Skeletal muscle tissue (tissue), 5 donors: ENCODE results near the gene TRIM61. TPM values are rescaled to one million over a fixed set of nuclear protein-coding genes. Genes with fewer than 3 reads are reported as not detected.

ENCODE experiments used
- H3K27ac ChIP-seq: one replicate; pipeline ENCODE4 v1.7.0; 2013; ENCODE audit warnings: mild to moderate bottlenecking, low read depth, low read length, inconsistent platforms
- H3K27me3 ChIP-seq, 3 donors: one replicate each; pipeline ENCODE4 v1.7.0; 2013; ENCODE audit warnings: low read length in 3 of 3; ENCODE audit not compliant: control insufficient read depth in 3 of 3, insufficient read depth in 3 of 3
- H3K36me3 ChIP-seq, 3 donors: one replicate each; pipeline ENCODE4 v1.7.0; 2013; ENCODE audit warnings: low read length in 3 of 3; ENCODE audit not compliant: control insufficient read depth in 3 of 3, insufficient read depth in 3 of 3
- H3K4me1 ChIP-seq, 3 donors: one replicate each; pipeline ENCODE4 v1.7.0; 2013; ENCODE audit warnings: low read length in 3 of 3, mild to moderate bottlenecking in 3 of 3; ENCODE audit not compliant: control insufficient read depth in 3 of 3, insufficient read depth in 3 of 3
- H3K4me3 ChIP-seq, 3 donors: one replicate each; pipeline ENCODE4 v1.7.0; 2013; ENCODE audit warnings: low read length in 3 of 3
- H3K9ac ChIP-seq, 3 donors: one replicate each; pipeline ENCODE4 v1.7.0; 2013; ENCODE audit warnings: low read length in 3 of 3, mild to moderate bottlenecking in 3 of 3, moderate library complexity in 2 of 3, low read depth in 1 of 3
- H3K9me3 ChIP-seq, 3 donors: one replicate each; pipeline ENCODE4 v1.7.0; 2013; ENCODE audit warnings: low read length in 3 of 3; ENCODE audit not compliant: control insufficient read depth in 3 of 3
- small RNA-seq: library from RNA; depleted of rRNA; stranded (forward); fragments of <200 nt; gene quantifications from one replicate; pipeline ENCODE3, GENCODE V24; 2014
- total RNA-seq: library from RNA; depleted of rRNA; stranded (reverse); fragments of >200 nt; gene quantifications from one replicate; pipeline ENCODE4 v1.2.3, GENCODE V29; 2014
- donor health status: Osteomylitis.

Gene TRIM61
- total RNA-seq, 1 donor from 2014 or later, result 2.6 TPM

GRCh38 chr4:164924670-164925238 is 52.7 kb downstream of the TRIM61 start:
- Histone ChIP-seq H3K27ac (no peak overlapping the region), H3K9ac (no peak overlapping the region), H3K9me3 (no peaks in the 10 kb centered on the region), H3K36me3 (no peaks in the 10 kb centered on the region), H3K4me1 (no peaks in the 10 kb centered on the region), H3K4me3 (no peak overlapping the region), H3K27me3 (no peaks in the 10 kb centered on the region)

- Histone ChIP-seq H3K36me3 (no peaks in the 10 kb centered on the region), H3K9me3 (no peaks in the 10 kb centered on the region), H3K4me1 (no peaks in the 10 kb centered on the region), H3K4me3 (no peak overlapping the region), H3K27ac (no peak overlapping the region), H3K27me3 (no peaks in the 10 kb centered on the region), H3K9ac (no peak overlapping the region)
These were observed 58.5 kb downstream of the TRIM61 start for GRCh38 chr4:164918956-164919355.

Small RNA genes lying within 50 kb of the gene (small RNA-seq; reads per million reads assigned to genes)
- gene AC106872.12, result not detected

Other genes with a start within 250 kb of the TRIM61 start
- not detected for gene SMIM31, start 223.5 kb downstream of the TRIM61 start, total RNA-seq
- not detected for gene APELA, start 100.5 kb downstream of the TRIM61 start, total RNA-seq
- not detected for gene TRIM60, start 54.3 kb upstream of the TRIM61 start, total RNA-seq
- gene TRIM75, start 76.2 kb upstream of the TRIM61 start, total RNA-seq, result under 0.01 TPM
- gene TMEM192, start 135.2 kb upstream of the TRIM61 start, total RNA-seq, result 3.1 TPM
- 5.2 TPM for gene KLHL2, start 229.9 kb upstream of the TRIM61 start, total RNA-seq